MCF 10A (cell line): ENCODE data around the gene EPB41L3. TPM values are rescaled to one million over a fixed set of nuclear protein-coding genes. Genes with fewer than 3 reads are reported as not detected.
"Not testable (repeated sequence)": the region's sequence is repeated elsewhere in the genome, so short reads cannot be mapped to it uniquely, and the experiment has no call there.

ENCODE experiments used
- BruUV-seq: library from RNA; stranded (reverse); fragments of 400-500 nt; replicated peaks from 2 replicates; lab custom pipeline; 2021; lab: Mats Ljungman, UMichigan
- CTCF ChIA-PET: fragments of 300-600 bp; sonication (Branson Sonifier 250); formaldehyde crosslinking; extraction: SDS; loops from one replicate; lab custom pipeline; 2021; ENCODE audit warnings: antibody characterized with exemption, inconsistent platforms; lab: Yijun Ruan, JAX
- POLR2A ChIA-PET: fragments of 300-600, 350-650 bp; sonication (Branson Sonifier 250); formaldehyde crosslinking; extraction: SDS; loops from one replicate; lab custom pipeline; 2020; ENCODE audit warnings: antibody characterized with exemption, inconsistent platforms; lab: Yijun Ruan, JAX
- DNase-seq: peaks from one replicate; pipeline ENCODE4 v3.0.0-alpha.2; 2018; ENCODE audit not compliant: unreplicated experiment
- H3K27ac Mint-ChIP-seq: one replicate; pipeline ENCODE4 v1.8.0; 2022; ENCODE audit warnings: mild to moderate bottlenecking, low read depth, mixed read lengths; ENCODE audit not compliant: unreplicated experiment
- H3K27me3 Mint-ChIP-seq: one replicate; pipeline ENCODE4 v1.8.0; 2022; ENCODE audit warnings: mixed read lengths; ENCODE audit not compliant: insufficient read depth, unreplicated experiment
- H3K36me3 Mint-ChIP-seq: one replicate; pipeline ENCODE4 v1.8.0; 2022; ENCODE audit warnings: mild to moderate bottlenecking, moderate library complexity, mixed read lengths; ENCODE audit not compliant: insufficient read depth, unreplicated experiment
- H3K4me1 Mint-ChIP-seq: one replicate; pipeline ENCODE4 v1.8.0; 2022; ENCODE audit warnings: mixed read lengths; ENCODE audit not compliant: insufficient read depth, unreplicated experiment
- H3K4me3 Mint-ChIP-seq: one replicate; pipeline ENCODE4 v1.8.0; 2022; ENCODE audit warnings: mild to moderate bottlenecking, moderate library complexity, mixed read lengths; ENCODE audit not compliant: unreplicated experiment
- H3K9me3 Mint-ChIP-seq: one replicate; pipeline ENCODE4 v1.8.0; 2022; ENCODE audit warnings: mixed read lengths; ENCODE audit not compliant: unreplicated experiment
- intact Hi-C: fragments of 100-400 bp; cut with micrococcal nuclease; formaldehyde crosslinking; loops from 2 replicates; pipeline ENCODE4 v1.14.1; 2022
- total RNA-seq: library from RNA; stranded (reverse); gene quantifications from 2 replicates; pipeline ENCODE4 v1.2.3, GENCODE V29; 2022
- TF ChIP-seq, protein P1 (sequence below): fragments of 200-600 bp; IDR thresholded peaks from one replicate; pipeline ENCODE4 v1.8.0; 2022; ENCODE audit warnings: antibody characterized with exemption, mild to moderate bottlenecking; ENCODE audit not compliant: unreplicated experiment

EPB41L3 gene
- total RNA-seq, 1 experiment from 2014 or later = not detected

DNA sequence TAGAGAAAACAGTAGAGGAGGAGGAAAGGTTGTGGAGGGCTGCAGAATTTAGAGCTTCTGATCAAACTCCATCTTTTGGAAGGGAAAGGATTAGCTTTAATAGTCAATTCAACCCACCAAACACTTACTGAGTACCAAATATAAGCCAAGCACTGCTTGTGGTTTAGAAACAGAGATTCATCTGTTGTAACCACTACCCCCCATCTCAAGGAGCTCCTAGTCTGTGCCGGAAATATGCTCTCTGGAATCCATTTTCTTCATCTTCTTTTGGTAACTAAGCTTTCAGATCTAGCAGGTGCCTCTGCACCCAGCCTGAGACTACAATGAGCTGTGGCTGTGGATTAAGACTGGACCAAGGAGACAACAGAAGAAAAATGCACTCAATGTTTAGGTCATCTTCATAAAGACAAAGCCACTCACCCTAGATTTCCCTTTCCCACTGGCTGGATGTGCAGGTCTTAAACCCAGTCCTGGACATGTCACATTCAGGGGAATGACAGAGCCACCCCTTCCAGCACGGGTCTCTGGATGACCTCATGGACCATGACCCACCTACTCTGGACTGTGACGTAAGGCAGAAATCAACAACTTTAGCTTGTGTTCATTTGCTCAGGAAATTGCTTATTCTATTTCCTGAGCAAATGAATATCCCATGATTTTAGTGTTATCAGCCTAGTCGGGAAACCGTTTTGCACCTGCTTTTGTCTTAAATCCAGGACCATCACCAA lies 52.9 kb downstream of the EPB41L3 start:
- H3K4me3 Mint-ChIP-seq = no peak overlapping the region
- POLR2A ChIA-PET = interaction anchor here (0.5 to 0.7 kb wide), 4 partner anchors 9 to 589 kb away, joined by 3 to 4 read pairs (median 3); no protein-coding TSS in a partner anchor
- DNase-seq = no peak
- no peaks in the 10 kb centered on the region for H3K9me3 Mint-ChIP-seq
- no peaks in the 10 kb centered on the region for H3K36me3 Mint-ChIP-seq
- intact Hi-C loops = no loop called here
- no peak overlapping the region for H3K27ac Mint-ChIP-seq
- H3K27me3 Mint-ChIP-seq = no peaks in the 10 kb centered on the region
- no peaks in the 10 kb centered on the region for H3K4me1 Mint-ChIP-seq
- BruUV-seq = no TSS peak
- CTCF ChIA-PET = interaction anchor here (0.6 kb wide), 1 partner anchor 54 kb away, joined by 3 read pairs; no protein-coding TSS in a partner anchor
- TF ChIP-seq, protein P1, sequence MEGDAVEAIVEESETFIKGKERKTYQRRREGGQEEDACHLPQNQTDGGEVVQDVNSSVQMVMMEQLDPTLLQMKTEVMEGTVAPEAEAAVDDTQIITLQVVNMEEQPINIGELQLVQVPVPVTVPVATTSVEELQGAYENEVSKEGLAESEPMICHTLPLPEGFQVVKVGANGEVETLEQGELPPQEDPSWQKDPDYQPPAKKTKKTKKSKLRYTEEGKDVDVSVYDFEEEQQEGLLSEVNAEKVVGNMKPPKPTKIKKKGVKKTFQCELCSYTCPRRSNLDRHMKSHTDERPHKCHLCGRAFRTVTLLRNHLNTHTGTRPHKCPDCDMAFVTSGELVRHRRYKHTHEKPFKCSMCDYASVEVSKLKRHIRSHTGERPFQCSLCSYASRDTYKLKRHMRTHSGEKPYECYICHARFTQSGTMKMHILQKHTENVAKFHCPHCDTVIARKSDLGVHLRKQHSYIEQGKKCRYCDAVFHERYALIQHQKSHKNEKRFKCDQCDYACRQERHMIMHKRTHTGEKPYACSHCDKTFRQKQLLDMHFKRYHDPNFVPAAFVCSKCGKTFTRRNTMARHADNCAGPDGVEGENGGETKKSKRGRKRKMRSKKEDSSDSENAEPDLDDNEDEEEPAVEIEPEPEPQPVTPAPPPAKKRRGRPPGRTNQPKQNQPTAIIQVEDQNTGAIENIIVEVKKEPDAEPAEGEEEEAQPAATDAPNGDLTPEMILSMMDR = no peak

DNA sequence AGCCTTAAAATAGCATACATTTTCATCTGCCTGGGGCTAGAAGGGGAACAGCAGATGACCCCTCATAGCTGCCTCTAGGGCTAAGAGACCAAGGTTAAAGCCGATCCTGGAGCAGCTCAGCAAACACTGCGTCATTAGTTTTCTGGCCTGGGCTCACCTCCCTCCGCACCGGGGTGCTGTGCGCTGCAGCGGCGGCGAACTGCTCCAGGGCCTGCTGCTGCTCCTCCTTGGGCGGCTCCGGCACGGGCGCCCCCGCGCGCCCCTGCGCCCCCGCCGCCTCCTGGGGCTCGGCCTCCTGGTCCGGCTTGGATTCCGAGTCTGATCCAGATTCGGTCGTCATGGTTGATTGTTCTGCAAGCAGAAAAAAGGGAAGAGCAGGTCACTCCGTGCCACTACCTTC lies 55.0 kb downstream of the EPB41L3 start:
- TF ChIP-seq, protein P1 = no peak
- Mint-ChIP-seq H3K27ac (no peak overlapping the region), H3K36me3 (no peaks in the 10 kb centered on the region), H3K4me1 (no peaks in the 10 kb centered on the region), H3K27me3 (no peaks in the 10 kb centered on the region), H3K9me3 (peaks cover 10% of the 10 kb centered on the region), H3K4me3 (no peak overlapping the region)
- intact Hi-C loops = no loop called here
- ChIA-PET POLR2A (no interaction called here), CTCF (no interaction called here)
- DNase-seq = no peak
- no TSS peak for BruUV-seq

DNA sequence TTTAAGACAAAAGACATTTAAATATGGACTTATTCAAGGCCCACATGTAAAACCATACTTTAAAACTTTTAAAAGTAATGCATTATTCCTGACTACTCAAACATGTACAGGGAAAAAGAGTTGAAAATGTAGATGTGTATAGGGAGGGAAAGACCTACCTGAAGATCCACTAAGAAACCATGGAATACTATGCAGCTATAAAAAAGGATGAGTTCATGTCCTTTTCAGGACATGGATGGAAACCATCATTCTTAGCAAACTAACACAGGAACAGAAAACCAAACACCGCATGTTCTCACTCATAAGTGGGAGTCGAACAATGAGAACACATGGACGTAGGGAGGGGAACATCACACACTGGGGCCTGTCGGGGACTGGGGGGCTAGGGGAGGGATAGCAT lies 55.8 kb downstream of the EPB41L3 start:
- H3K9me3 Mint-ChIP-seq, H3K4me1 Mint-ChIP-seq, DNase-seq, H3K36me3 Mint-ChIP-seq, intact Hi-C loops, H3K27me3 Mint-ChIP-seq, H3K4me3 Mint-ChIP-seq, CTCF ChIA-PET, H3K27ac Mint-ChIP-seq, BruUV-seq: not testable (repeated sequence)
- POLR2A ChIA-PET = interaction anchor here (0.7 kb wide), 1 partner anchor 25 kb away, joined by 3 read pairs; no protein-coding TSS in a partner anchor

DNA sequence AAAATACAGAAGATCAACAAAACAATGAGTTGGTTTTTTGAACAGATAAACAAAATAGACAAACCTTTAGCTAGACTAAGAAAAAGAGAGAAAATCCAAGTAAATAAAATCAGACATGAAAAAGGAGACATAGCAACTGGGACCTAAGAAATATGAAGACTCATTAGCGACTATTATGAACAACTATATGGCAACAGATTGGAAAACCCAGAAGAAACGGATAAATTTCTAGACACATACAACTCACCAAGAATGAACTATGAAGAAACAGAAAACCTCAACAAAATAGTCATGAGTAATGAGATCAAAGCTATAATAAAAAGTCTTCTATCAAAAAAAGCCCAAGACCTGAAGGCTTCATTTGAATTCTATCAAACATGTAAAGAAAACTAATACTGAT lies 59.3 kb downstream of the EPB41L3 start:
- Mint-ChIP-seq H3K4me3 (no peak overlapping the region), H3K27ac (no peak overlapping the region), H3K4me1 (no peaks in the 10 kb centered on the region), H3K9me3 (peaks cover 10% of the 10 kb centered on the region), H3K27me3 (no peaks in the 10 kb centered on the region), H3K36me3 (no peaks in the 10 kb centered on the region)
- POLR2A ChIA-PET = no interaction called here
- intact Hi-C loops = no loop called here
- no TSS peak for BruUV-seq
- DNase-seq = no peak
- TF ChIP-seq, protein P1 = no peak
- CTCF ChIA-PET = interaction anchor here (0.7 kb wide), 1 partner anchor 111 kb away, joined by 3 read pairs; no protein-coding TSS in a partner anchor
